HG03066 (cell line): ENCODE results near the gene ETV6.

ENCODE experiments used
- ATAC-seq: cut with Tn5 transposase; IDR thresholded peaks from one replicate; pipeline ENCODE4 v1.9.1; 2021; ENCODE audit warnings: low read depth; ENCODE audit not compliant: unreplicated experiment

Gene ETV6

DNA sequence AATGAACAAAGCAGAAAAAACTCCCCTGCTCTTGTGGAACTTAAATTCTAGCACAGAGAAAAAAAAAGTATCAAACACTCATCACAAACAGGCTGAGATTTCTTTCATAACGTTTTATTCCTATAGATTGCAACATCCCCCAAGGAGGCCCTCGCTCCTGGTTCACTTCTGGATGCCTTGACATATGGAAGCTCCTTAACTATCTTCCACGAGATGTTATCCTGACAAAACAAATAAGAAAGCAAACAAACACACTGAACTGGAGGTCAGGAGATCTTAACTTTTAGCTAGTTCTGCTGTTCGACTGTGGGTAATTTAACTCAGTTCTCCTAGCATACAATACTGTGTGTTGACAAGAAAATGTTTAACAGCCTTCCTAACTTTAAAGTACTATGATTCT, 104.8 kb downstream of the ETV6 start:
- ATAC-seq, result no peak

DNA sequence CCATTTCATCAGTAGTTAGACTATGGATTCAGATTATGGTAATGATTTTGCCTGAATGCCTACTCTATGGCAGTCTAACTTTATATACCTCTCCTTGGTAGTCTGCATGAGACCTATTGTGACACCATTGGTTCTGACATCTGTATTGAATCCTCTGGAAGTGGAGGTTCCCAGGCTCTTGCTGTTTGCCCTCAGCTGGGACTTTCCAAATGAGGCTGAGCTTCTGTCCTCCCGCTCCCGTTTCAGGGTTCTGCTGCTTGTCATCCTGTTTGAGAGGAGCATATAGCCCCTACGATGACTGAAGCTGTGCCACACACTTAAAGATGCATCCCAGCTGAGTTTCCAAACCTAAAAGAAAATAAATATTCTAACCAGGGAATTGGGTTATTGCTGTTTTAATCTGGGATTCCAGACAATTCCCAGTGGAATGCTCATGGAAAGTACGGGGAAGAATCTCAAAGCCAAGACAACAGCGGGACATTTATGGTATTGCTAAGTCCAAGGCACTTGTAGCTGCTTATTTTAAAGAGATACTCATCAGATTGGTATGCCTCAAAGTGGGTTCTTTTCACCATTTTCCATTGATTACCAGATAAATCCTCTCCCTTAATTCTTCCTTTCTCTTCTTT, 105.9 kb downstream of the ETV6 start:
- no peak for ATAC-seq

DNA sequence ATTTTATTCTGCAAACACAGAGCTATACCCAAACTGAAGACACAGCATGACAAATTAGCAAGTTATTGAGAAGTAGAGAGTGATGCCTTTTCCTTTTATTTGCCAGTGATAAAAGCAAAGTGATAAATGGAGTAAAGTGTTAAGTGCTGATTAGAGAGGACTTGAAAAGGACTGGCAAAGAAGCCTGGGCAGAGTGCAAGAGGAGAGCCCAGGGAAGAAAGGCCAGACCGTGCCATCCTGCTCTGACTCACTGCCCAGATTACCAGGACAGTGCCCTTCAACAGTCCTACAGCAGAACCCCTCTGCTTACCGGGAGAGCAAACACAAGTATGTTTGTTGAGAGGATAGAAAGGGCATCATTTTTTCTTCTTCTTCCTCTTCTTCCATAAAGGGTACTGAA, 106.5 kb downstream of the ETV6 start:
- no peak for ATAC-seq

DNA sequence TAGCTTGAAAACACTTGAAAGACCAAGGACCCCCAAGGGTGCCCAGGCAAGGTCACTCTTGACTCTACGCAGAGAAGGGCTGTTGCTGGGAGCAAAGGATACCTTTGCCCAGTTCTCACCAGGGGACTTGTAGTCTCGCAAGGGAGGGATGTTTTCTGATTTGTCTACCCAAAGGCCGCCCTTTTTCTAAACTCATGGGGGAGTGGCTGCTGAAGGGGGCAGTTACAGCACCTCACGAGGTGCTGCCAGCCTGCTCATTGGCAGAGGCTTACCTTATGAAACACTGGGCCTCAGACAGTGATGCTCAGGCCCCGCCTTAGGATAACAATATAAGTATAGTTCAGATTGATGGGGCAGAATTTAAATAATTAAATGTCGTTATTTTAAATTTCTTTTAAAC, 107.0 kb downstream of the ETV6 start:
- ATAC-seq, result no peak

DNA sequence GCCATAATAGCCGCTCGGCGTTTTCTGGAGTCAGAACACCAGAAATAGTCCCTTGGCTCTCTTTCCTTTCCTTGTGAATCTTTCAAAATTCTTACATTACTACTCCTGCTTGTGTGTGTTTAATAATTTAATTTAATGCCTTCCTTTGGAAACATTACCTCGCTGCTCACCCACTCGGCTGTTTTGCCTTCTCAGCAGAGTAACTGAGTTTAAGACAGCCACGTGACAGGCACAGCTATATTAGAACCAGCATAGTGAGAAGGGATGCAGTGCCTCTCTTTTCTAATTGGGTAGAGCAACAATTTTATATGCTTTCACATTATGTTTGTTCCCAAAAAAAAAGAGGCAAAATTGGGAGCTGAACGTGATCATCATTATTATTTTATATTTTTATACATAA, 107.6 kb downstream of the ETV6 start:
- no peak for ATAC-seq

DNA sequence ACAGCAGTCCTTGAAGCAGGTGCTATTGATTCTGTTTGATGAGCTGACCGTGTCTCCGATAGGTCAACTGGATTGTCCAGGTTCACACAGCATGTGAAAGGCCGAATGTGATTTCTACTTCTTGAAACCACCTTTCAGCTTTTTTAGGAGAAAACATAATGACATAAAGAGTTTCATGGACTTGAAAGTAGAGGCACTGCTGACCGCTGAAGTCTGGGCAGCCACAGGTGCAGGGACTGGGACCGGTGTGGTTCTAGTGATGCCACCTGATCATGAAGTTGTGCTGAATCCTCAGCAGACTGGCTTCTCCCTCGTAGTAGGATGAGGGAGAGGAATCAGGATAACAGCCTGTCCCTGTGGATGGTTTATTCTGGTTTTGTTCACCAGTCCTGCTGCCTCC, 108.1 kb downstream of the ETV6 start:
- no peak for ATAC-seq

DNA sequence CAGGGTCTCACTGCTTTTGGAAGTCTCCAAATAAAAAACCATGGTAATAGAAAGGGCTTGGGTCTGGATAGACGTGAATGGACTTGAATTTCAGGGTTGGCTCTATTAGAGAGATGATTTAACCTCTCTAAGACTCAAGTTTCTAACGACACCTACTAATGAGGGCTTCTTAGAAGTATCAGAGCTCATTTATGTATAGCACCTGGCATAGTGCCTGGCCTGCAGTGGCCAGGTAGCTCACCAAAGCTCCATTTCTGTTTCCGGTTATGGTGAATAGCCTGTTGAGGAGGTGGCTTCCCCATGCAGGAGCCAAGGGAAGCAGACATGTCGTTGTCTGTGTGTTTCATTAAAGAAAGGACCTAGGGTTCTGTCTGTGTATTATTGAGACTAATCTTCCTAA, 108.6 kb downstream of the ETV6 start:
- ATAC-seq, result no peak

DNA sequence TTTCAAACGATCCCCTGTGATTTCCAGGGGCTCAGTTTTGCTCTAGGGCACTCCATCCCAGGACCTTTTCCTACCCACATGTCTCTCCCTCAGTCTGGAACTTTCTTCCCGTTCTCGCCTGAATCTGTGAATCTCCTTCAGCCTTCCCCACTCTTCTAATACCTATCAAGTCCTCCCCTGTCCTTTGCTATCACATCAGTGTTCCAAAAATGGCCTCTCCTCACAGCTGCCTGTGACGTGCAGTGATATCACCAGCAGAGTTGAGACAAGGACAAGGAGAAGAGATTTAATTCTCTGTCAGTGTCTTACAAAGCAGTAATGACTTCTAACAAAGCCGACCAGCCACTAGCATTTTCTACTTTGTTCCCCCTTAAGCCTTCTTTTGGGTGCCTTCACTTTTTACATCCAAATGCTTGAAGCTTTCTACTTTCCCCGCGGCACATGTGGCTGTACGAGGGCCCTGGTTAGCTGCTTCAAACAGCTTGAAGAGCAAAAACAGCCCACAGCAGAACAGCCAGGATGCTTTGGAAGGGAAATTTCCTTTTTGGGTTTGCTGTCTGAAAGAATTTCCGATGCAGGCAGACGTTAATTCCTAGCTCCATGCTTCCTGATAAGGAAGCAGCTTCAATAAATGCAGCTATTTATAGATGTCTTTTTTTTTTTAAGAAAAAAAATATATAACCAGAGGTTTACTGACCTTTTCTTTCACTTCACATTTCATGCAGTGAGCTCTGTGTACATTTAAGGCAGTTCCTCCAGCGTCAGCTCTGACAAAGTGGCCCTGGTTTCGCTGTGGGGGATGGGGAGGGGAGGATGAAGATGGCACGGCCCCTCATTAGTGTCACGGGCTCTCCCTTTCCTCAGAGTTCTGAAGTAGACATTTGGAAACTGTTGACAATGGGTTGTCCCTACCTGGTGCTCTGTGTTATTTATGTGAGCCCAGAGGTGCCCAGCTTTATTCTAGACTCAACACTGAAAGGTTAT, 109.3 kb downstream of the ETV6 start:
- ATAC-seq, result no peak

DNA sequence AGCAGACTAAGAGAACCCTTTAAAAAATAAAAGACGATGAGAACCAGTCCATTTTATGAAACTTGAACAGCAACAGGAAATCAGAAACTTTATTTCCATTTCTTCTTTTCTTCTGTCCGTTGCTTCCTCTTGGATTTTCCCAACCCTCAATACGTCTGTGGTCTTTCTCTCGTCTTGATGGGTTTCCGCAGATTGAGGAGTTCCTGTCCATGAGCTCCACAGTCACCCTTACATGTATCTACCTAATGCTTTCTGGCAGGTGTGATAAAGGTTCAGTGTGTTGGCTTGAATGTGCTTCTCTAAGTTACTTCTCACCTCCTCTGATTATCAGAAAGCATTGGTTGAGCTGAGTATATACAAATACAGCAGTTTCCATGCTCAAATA, 110.0 kb downstream of the ETV6 start:
- ATAC-seq, result no peak

DNA sequence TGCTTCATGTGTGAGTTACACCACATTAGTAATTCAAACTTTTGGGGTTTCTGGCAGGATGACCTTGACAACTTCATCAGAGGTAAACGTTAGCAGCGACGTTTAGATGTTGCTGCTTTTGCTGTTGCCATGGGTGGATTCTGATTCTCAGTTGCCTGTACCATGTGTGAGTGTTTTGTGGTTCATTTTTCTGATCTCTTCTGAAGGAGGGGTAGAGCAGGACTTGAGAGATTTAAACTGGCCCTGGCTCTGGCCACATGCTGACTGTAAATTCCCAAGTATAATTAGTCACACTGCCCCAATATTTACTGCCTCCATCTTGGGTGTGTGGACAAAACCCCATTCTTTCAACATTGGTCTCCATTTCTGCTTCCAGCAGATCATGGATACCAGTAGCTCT, 110.4 kb downstream of the ETV6 start:
- ATAC-seq, result no peak

DNA sequence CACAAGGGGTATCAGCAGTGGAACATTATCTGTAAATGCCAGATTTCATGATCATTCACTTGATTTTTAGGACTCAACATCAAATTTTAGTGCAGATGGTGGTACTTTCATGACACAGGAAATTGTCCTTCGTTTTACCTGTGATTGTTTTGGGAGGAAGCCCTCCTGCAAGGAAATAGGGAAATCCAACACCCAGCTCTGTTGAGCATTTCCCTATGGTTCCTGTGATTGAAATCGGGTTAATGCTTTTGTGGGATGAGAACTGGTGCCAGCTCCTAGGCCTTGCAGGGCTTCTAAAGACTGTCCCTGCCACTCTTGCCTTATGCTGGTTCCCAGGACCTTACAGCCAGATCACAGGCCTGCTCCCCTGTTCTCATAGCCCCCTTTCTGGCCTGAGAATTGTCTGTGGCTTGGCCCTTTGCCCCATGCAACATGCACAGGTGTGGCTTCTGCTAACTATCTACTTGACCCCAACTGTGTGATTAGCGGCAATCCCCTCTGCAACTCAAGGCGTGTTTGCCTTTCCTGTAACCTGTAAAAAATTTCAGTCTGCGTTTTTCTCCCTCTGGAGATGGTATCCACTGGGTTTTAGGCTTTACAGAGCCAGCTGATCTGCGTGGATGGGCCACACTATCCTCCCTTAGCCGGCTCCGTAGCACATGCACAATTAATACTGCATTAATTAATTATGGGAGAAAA, 112.5 kb downstream of the ETV6 start:
- ATAC-seq, result peak; percentile 51

DNA sequence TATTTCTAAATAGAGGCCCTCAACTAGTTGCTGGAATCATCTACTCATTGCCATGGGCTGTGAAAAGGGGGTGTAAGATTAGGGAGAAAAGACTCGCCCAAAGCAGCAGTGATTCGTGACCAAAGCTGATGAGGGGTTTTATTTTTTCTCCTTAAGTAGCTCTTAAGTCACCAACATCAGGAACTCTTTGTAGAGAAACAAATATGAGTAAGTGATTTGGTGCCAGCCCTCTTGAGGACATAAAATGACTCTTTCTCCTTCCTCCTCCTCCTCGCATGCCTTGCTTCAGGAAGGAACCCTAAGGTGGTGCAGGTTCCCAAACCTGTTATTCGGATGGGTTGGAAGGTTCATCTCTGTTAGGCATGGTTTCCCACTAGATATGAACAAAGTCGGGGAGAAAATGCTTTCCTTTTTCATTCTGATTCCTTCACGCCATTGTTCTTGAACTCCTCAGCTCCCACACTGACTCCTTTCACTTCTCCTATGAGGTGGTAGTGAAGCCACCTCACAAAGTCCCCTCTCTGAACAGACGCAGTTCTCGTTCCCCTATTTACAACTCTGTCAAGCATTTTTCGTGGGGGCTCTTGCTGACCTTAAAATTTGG, 113.4 kb downstream of the ETV6 start:
- ATAC-seq, result no peak

DNA sequence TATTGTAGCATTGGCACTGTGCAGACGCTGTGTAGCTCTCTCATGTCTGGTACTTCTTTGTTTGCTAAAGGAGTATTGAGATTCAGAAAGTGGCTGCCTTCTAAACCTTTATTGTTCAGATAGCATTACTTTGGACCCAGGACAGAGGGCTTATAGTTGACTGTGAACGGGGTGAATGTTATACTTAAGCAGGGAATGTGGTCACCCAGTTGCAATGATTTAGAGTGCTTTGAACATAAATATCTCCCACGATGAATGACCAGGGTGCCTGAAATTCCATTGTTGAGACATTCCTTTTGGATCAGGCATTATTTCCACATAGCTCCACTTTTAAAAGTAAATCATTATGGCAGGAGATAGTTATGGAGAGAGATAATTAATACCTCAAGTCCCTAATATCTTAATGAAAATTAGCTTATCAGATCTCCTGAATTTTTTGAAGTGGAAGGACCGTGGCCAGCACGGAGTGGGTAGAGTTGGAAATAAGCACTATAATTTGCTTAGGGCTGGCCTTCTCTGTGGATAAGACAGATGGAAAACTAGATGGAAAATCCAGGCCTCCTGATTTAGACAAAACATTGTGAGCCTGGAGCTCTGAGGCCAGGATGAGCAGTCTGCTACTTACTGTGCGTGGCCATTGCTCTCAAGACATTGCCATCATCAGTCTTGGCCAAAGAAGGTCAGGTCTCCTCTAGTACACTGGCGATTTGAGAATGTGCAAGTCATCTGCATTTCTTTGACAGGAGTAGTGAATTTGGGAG, 114.5 kb downstream of the ETV6 start:
- no peak for ATAC-seq

DNA sequence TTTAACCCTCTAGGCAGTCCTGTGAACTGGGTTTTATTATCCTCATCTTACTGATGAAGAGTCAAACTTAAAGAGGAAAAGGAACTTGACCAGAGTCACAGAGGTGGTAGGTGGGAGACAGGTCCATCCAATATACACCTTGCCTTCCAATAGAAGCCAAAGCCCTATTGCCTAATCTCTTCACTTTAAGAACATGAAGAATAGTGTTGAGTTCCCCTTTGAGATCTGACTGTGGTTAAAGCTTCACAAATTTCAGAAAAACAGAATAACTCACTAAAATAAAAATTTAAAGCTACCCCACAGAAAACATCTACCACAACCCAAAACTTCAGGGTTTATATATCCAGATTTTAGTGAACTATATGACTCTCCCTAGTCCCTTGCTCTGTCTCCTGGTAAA, 115.4 kb downstream of the ETV6 start:
- ATAC-seq, result no peak

DNA sequence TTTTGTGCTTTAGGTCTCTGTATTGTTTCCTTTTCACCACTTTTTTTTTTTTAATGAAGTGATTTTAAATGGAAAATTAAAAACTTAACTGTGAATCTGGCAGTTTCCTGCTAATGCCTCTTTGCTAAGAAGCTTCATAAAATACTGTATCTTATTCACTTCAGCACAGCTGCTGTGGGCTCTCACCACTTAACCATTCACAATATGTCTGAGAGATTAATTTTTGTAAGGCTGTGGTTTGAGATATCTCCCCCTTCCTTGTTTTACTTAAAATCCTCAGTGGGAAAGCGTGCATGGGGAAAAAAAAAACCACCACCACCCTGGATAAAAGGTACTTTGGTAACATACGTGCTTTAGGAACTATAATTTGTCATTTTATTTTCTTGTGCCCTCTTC, 115.9 kb downstream of the ETV6 start:
- ATAC-seq, result no peak

DNA sequence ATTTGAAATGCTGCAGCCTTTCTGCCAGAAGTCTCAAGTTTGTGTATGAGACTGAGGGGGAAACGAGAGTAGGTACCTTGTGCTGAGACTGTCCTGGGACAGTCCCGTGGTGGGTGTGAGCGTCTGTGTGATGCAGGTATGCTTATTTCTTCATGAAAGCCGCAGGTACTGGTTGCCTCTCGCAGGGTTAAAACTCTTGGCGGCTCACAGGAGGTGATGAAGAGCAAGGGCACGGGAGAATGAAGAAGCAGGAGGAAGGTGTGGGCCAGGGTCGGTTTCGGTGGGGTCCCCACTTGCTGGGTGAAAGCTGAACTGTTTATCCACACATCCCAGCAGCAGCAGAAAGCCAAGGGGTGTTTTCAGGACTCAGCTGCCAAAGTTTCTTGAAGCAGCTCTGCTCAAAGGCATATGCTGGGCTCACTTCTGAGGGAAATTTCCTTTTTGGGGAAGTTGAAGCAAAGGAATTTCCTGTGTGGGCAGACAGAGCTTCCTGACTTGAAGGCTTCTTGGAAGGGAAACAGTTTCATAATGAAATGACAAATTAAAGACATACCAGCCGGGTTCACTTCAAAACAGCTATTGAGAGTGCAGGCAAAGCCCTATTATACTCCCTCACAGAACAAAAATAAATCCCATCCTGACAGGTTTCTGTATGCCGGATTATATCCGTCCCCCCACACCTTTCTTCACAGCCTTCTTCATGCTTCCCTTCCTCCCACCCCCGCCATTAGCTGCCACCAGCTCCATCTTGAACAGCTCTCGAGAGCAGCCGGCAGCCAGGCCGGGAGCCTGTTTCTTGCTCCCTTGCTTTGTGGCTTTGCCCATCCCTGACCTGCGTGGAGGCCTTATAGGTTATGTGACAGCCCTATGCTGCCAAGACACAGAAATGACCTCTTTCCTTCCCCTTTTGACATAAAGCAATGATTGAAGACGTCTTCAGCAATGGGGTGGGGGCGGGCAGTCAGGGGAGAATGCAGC, 116.6 kb downstream of the ETV6 start:
- peak; percentile 70 for ATAC-seq

DNA sequence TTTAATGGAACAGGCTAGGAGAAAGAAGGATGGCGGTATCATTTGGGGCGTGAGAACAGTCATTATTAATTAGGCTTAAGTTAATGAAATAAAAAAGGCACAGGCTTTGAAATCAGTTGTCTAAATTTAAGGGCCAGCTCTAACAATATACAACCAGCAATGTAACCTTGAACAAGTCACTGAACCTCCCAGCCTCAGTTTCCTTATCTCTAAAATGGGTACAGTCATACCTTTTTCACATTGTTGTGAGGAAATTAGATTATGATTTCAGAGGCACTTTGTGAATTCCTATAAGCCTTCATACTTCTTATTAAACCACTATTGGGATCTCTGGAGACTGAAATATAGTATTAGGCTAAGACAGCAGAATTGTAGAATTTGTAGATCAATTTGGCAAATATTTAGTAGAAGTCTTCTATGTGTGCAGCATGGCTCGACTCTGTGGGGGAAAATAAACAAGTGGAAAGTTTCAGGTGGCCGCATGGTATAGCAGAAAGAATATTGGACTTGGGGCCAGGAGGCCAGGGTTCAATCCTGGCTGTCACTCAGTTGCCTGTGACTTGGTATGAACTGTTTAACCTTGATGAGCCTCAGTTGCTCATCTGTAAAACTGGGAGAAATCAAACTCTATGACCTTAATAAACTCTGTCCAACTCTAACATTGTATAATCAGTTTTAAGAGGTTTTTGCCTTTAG, 117.7 kb downstream of the ETV6 start:
- ATAC-seq, result no peak

DNA sequence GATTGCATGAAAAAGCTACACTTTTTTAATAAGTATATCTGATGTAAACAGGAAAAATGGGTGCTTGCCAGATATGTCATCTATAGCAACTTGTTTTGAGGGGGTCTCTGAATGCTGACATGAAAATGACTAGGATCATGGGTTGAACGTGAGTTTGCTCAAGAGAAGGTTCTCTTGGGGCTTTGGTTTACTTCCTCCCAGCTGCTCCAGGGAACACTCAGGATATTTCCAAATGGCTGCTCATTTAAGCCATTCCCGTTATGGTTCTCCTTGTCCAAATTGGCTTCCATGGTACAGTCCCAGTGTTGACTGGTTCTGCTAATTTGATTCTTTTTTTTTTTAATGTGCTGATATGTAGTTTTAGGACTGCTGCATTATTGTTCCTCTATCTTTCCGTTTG, 118.3 kb downstream of the ETV6 start:
- no peak for ATAC-seq
